RWPE2 (cell line): ENCODE measurements around the gene HAO2.

Experiments used
- ATAC-seq: fragments of 200-7000 bp; cut with Tn5 transposase; 3 replicates; pipeline ENCODE4 v1.9.1; 2021; ENCODE audit warnings: low read depth
- DNase-seq: peaks from one replicate; pipeline ENCODE4 v3.0.0-alpha.2; 2020; ENCODE audit warnings: low spot score
- H3K27ac ChIP-seq: fragments of 450-650 bp; 2 replicates; pipeline ENCODE4 v1.5.1; 2017; ENCODE audit warnings: mild to moderate bottlenecking; ENCODE audit not compliant: poor library complexity, severe bottlenecking
- H3K27me3 ChIP-seq: fragments of 250-450 bp; sonication (Bioruptor Pico); 2 replicates; pipeline ENCODE4 v1.5.1; 2021; ENCODE audit warnings: mild to moderate bottlenecking, moderate library complexity; ENCODE audit not compliant: insufficient read depth, poor library complexity, severe bottlenecking
- H3K36me3 ChIP-seq: fragments of 250-450 bp; sonication (Bioruptor Pico); 2 replicates; pipeline ENCODE4 v1.5.1; 2020; ENCODE audit warnings: low read depth, mild to moderate bottlenecking, moderate library complexity
- H3K4me1 ChIP-seq: fragments of 250-450 bp; sonication (Bioruptor Pico); 2 replicates; pipeline ENCODE4 v1.5.1; 2021; ENCODE audit warnings: mild to moderate bottlenecking, moderate library complexity; ENCODE audit not compliant: insufficient read depth, poor library complexity, severe bottlenecking
- H3K4me3 ChIP-seq: fragments of 250-450 bp; sonication (Bioruptor Pico); 2 replicates; pipeline ENCODE4 v1.5.1; 2021; ENCODE audit warnings: mild to moderate bottlenecking, moderate library complexity; ENCODE audit not compliant: severe bottlenecking
- H3K9me3 ChIP-seq: fragments of 250-450 bp; sonication (Bioruptor Pico); 2 replicates; pipeline ENCODE4 v1.5.1; 2021; ENCODE audit warnings: mild to moderate bottlenecking, moderate library complexity; ENCODE audit not compliant: severe bottlenecking
- CTCF ChIP-seq: fragments of 450-650 bp; IDR thresholded peaks from one replicate; pipeline ENCODE4 v1.5.1; 2017; ENCODE audit warnings: mild to moderate bottlenecking, moderate library complexity; ENCODE audit not compliant: poor library complexity, severe bottlenecking

Gene HAO2

DNA sequence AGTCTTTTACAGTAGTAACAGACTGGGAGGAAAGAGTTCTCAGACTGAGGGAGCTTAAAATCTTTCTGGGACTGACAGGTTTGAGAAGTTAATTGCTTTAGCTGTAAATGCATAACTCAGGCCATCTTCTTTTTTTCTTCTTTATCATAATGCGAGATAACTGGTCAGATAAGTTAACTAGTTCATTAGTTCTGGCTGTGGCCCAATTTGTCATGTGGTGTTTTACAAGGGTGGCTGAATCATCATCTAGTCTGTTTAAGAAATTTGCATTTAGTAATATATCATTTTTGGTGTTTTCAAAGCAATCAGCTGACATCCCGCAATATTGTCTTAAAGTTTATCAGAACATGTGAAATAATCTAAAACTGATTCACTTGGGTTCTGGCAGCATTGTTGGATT lies 60.4 kb downstream of the HAO2 start:
- H3K4me1 ChIP-seq = no peaks in the 10 kb centered on the region
- no peak for TF ChIP-seq CTCF

GRCh38 chr1:119429687-119430086 lies 61.1 kb downstream of the HAO2 start:
- DNase-seq = no peak
- ATAC-seq = no peak
- H3K27me3 ChIP-seq = no peaks in the 10 kb centered on the region

More for the DNA sequence above, 60.4 kb downstream of the HAO2 start:
- ATAC-seq = no peak
- no peak for DNase-seq
- Histone ChIP-seq H3K27me3 (no peaks in the 10 kb centered on the region), H3K27ac (no peak overlapping the region), H3K4me3 (no peak overlapping the region), H3K36me3 (no peaks in the 10 kb centered on the region), H3K9me3 (no peaks in the 10 kb centered on the region)

GRCh38 chr1:119430486-119430885 lies 61.9 kb downstream of the HAO2 start:
- Histone ChIP-seq H3K9me3 (no peaks in the 10 kb centered on the region), H3K27ac (no peak overlapping the region), H3K4me1 (no peaks in the 10 kb centered on the region), H3K4me3 (no peak overlapping the region), H3K36me3 (no peaks in the 10 kb centered on the region), H3K27me3 (peaks cover 3% of the 10 kb centered on the region)
- DNase-seq = no peak
- no peak for ATAC-seq
- no peak for TF ChIP-seq CTCF

More at GRCh38 chr1:119429687-119430086, 61.1 kb downstream of the HAO2 start:
- no peak for TF ChIP-seq CTCF
- Histone ChIP-seq H3K27ac (no peak overlapping the region), H3K4me1 (no peaks in the 10 kb centered on the region), H3K9me3 (no peaks in the 10 kb centered on the region), H3K36me3 (no peaks in the 10 kb centered on the region), H3K4me3 (no peak overlapping the region)

GRCh38 chr1:119431836-119432235 lies 63.3 kb downstream of the HAO2 start:
- Histone ChIP-seq H3K36me3 (no peaks in the 10 kb centered on the region), H3K27me3 (peaks cover 5% of the 10 kb centered on the region), H3K4me1 (no peaks in the 10 kb centered on the region), H3K9me3 (no peaks in the 10 kb centered on the region), H3K4me3 (no peak overlapping the region), H3K27ac (no peak overlapping the region)
- ATAC-seq (no peak), DNase-seq (no peak)
- TF ChIP-seq CTCF = no peak

DNA sequence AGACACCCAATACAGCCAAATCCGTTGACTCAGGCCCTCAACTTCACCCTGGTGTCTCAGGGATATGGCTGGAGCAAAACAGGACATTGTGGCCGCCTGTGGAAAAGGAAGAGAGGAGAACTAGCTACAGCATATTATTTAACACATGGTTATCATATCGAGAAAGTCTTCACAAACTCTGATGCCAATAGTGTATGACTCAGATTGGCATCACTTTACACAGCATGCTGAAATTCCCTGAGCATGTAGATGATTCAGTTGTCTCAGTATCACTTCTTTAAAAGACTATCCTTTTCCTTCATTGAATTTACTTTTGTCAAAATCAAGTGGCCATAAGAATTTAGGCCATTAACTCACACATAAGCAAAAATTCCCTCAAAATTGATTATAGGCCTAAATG lies 66.5 kb downstream of the HAO2 start:
- H3K27ac ChIP-seq = no peak overlapping the region
- no peaks in the 10 kb centered on the region for H3K36me3 ChIP-seq
- H3K27me3 ChIP-seq = peaks cover 5% of the 10 kb centered on the region
- H3K9me3 ChIP-seq = no peaks in the 10 kb centered on the region
- H3K4me1 ChIP-seq = no peaks in the 10 kb centered on the region
- no peak for DNase-seq
- no peak overlapping the region for H3K4me3 ChIP-seq
- peak; percentile 78 for ATAC-seq
- TF ChIP-seq CTCF = no peak
